GM06990 (cell line): ENCODE results near the gene KDM4B.

ENCODE experiments used
- DNase-seq: peaks from one replicate; pipeline ENCODE4 v3.0.0-alpha.2; 2011; ENCODE audit not compliant: insufficient read length; ENCODE audit errors: extremely low read depth
- H3K27me3 ChIP-seq: replicated peaks from 2 replicates; pipeline ENCODE4 v1.6.0; 2011; ENCODE audit warnings: low read length; ENCODE audit not compliant: control insufficient read depth, insufficient read depth
- H3K36me3 ChIP-seq: 2 replicates; pipeline ENCODE4 v1.5.1; 2011; ENCODE audit warnings: low read length; ENCODE audit not compliant: control insufficient read depth, insufficient read depth
- H3K4me3 ChIP-seq: replicated peaks from 2 replicates; pipeline ENCODE4 v1.5.1; 2011; ENCODE audit warnings: low read depth, mild to moderate bottlenecking, control low read depth, low read length
- CTCF ChIP-seq: IDR thresholded peaks from 2 replicates; pipeline ENCODE4 v1.5.1; 2011; ENCODE audit warnings: low read length, control low read depth, mild to moderate bottlenecking, inconsistent platforms; ENCODE audit not compliant: insufficient read depth, poor library complexity, severe bottlenecking

KDM4B gene

GRCh38 chr19:5165697-5166019, 196.7 kb downstream of the KDM4B start:
- no peak overlapping the region for H3K4me3 ChIP-seq
- no peak for TF ChIP-seq CTCF
- H3K36me3 ChIP-seq, result no peaks in the 10 kb centered on the region
- no peaks in the 10 kb centered on the region for H3K27me3 ChIP-seq
- DNase-seq, result no peak

- TF ChIP-seq CTCF, result no peak
- DNase-seq, result no peak
- Histone ChIP-seq H3K36me3 (no peaks in the 10 kb centered on the region), H3K27me3 (no peaks in the 10 kb centered on the region), H3K4me3 (no peak overlapping the region)
Measured at GRCh38 chr19:5166262-5166661, 197.3 kb downstream of the KDM4B start.

- Histone ChIP-seq H3K27me3 (no peaks in the 10 kb centered on the region), H3K4me3 (no peak overlapping the region)
Measured at GRCh38 chr19:5170329-5170745, 201.4 kb downstream of the KDM4B start.

GRCh38 chr19:5171711-5172110, 202.8 kb downstream of the KDM4B start:
- no peak for DNase-seq
- Histone ChIP-seq H3K27me3 (no peaks in the 10 kb centered on the region), H3K4me3 (no peak overlapping the region), H3K36me3 (no peaks in the 10 kb centered on the region)
- TF ChIP-seq CTCF, result no peak

More at GRCh38 chr19:5170329-5170745, 201.4 kb downstream of the KDM4B start:
- TF ChIP-seq CTCF, result peak; percentile 79
- DNase-seq, result peak; percentile 26
- no peaks in the 10 kb centered on the region for H3K36me3 ChIP-seq

GRCh38 chr19:5172859-5173630, 204.1 kb downstream of the KDM4B start:
- no peak for DNase-seq
- Histone ChIP-seq H3K4me3 (no peak overlapping the region), H3K27me3 (no peaks in the 10 kb centered on the region), H3K36me3 (no peaks in the 10 kb centered on the region)
- no peak for TF ChIP-seq CTCF

- TF ChIP-seq CTCF, result no peak
- H3K27me3 ChIP-seq, result no peaks in the 10 kb centered on the region
Measured at GRCh38 chr19:5173993-5174392, 205.1 kb downstream of the KDM4B start.

More at GRCh38 chr19:5173993-5174392, 205.1 kb downstream of the KDM4B start:
- H3K36me3 ChIP-seq, result no peaks in the 10 kb centered on the region
- no peak for DNase-seq
- no peak overlapping the region for H3K4me3 ChIP-seq
